Transverse colon (tissue), 4 donors: ENCODE data around the gene DCUN1D3. TPM values are rescaled to one million over a fixed set of nuclear protein-coding genes. Genes with fewer than 3 reads are reported as not detected.

Experiments used
- DNase-seq: peaks from one replicate; pipeline ENCODE4 v3.0.0-alpha.2; 2019
- H3K27ac ChIP-seq, 4 donors: fragments of 200-600 bp; sonication (generic); 2 replicates each; pipeline ENCODE4 v1.5.1; 2016 to 2018; ENCODE audit warnings: inconsistent platforms in 4 of 4
- H3K27me3 ChIP-seq: fragments of 200-600 bp; sonication (generic); 2 replicates; pipeline ENCODE4 v1.5.1; 2017; ENCODE audit warnings: inconsistent platforms
- H3K36me3 ChIP-seq, 4 donors: fragments of 200-600 bp; sonication (generic); 2 replicates each; pipeline ENCODE4 v1.5.1; 2017 to 2019; ENCODE audit warnings: inconsistent platforms in 4 of 4
- H3K4me1 ChIP-seq, 4 donors: fragments of 200-600 bp; sonication (generic); 2 replicates each; pipeline ENCODE4 v1.5.1; 2017 to 2020; ENCODE audit warnings: inconsistent platforms in 4 of 4
- H3K4me3 ChIP-seq, 4 donors: fragments of 200-600 bp; sonication (generic); 1 replicate in 1 of 4; 2 replicates in 3 of 4; pipeline versions ENCODE4 v1.5.1 to v1.6.1; 2017 to 2019; ENCODE audit warnings: inconsistent platforms in 4 of 4
- H3K9me3 ChIP-seq, 2 donors: fragments of 200-600 bp; sonication (generic); 2 replicates each; pipeline ENCODE4 v1.5.1; 2017 to 2019; ENCODE audit warnings: inconsistent platforms in 2 of 2
- CTCF ChIP-seq, 5 experiments: fragments of 200-600 bp in 3 of 5; fragments of 450-650 bp in 2 of 5; sonication (generic) in 3 of 5; IDR thresholded peaks; 1 replicate in 2 of 5; 2 replicates in 3 of 5; pipeline ENCODE4 v1.5.1; 2016 to 2017; ENCODE audit warnings: antibody characterized with exemption in 5 of 5, inconsistent platforms in 3 of 5, mild to moderate bottlenecking in 2 of 5, moderate library complexity in 1 of 5
- EP300 ChIP-seq: sonication (generic); formaldehyde crosslinking; IDR thresholded peaks from one replicate; pipeline ENCODE4 v1.6.1; 2017; ENCODE audit warnings: antibody characterized with exemption, low read depth
- POLR2A ChIP-seq: fragments of 450-650 bp; IDR thresholded peaks from one replicate; pipeline ENCODE4 v1.6.1; 2016; ENCODE audit warnings: antibody characterized with exemption, mild to moderate bottlenecking, moderate library complexity
- POLR2AphosphoS5 ChIP-seq, 3 donors: sonication (generic); formaldehyde crosslinking; IDR thresholded peaks; one replicate each; pipeline ENCODE4 v1.6.1; 2016; ENCODE audit warnings: antibody characterized with exemption in 3 of 3
- WGBS, 2 donors: methylation state at CpG; one replicate each; pipeline ENCODE4 v1.1.5; 2018; ENCODE audit warnings: low coverage in 1 of 2; 5-methylcytosine and 5-hydroxymethylcytosine counted together
- in situ Hi-C, 4 donors: fragments of 200-750 bp; cut with MboI; loops; one replicate each; pipeline versions ENCODE4 v1.15.0 to v1.15.1; 2017; ENCODE audit warnings: low sequenced_read_pairs in 3 of 4, low pct_ligation_motif_present in 1 of 4, low pct_unique_long_range_greater_than_20kb in 1 of 4
- intact Hi-C: fragments of 100-400 bp; cut with DNase I; formaldehyde crosslinking; loops from one replicate; pipeline ENCODE4 v1.15.1; 2023; ENCODE audit warnings: low total_unique reads
- total RNA-seq, 4 donors: library from RNA; depleted of rRNA; stranded (reverse); fragments of >200 nt; gene quantifications; one replicate each; pipeline ENCODE4 v1.1.0, GENCODE V29; 2016

The DCUN1D3 gene
- total RNA-seq, 4 donors from 2014 or later: 5.6 to 47.6 (median 10.5) TPM

DNA sequence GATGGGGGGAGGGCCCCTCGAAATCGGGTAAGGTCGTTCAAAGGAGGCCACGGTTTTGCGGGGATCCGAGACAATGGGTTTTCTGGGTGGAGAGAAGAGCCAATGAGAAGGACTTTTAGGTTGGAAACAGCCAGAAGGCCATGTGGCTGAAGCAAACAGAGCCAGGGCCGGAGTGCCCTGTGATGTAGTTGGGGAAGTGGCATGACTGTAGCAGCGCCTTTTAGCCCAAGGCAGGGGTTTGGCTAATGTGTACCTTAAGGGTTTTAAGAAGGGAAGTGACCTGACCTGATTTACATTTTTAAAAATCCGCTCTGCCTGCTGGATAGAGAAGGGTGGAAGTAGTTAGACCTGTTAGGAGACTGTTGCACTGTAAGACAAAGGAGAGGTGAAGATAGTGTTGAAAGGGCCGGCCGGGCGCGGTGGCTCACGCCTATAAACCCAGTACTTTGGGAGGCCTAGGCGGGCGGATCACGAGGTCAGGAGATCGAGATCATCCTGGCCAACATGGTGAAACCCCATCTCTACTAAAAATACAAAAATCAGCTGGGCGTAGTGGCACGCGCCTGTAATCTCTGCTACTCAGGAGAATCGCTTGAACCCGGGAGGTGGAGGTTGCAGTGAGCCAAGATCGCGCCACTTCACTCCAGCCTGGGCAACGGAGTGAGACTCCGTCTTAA is 1.4 kb upstream of the DCUN1D3 start:
- Histone ChIP-seq H3K36me3 (no peaks in the 10 kb centered on the region), H3K4me1 (peaks cover 18 to 68% (median 43%) of the 10 kb centered on the region in 4 donors), H3K9me3 (no peaks in the 10 kb centered on the region), H3K27me3 (no peaks in the 10 kb centered on the region), H3K4me3 (peak overlapping the region; percentile 62 to 84 (median 76)), H3K27ac (peak overlapping the region; percentile 93 to 97 (median 94))
- intact Hi-C loops (loop anchor here (5.0 kb wide), 1 partner anchor 49 kb away; no protein-coding TSS in a partner anchor), in situ Hi-C loops (loop anchor here in 1 of 4 donors (5.0 kb wide), 1 partner anchor 49 kb away; no protein-coding TSS in a partner anchor)
- WGBS, 2 donors: 14 to 34% methylated on average over 13 to 27 of the region's 27 CpGs
- peak; percentile 55 for DNase-seq
- TF ChIP-seq CTCF (IDR thresholded peaks at IDR 0.05): no peak
- peak in 1 of 3 donors; percentile 10 for TF ChIP-seq POLR2AphosphoS5 (IDR thresholded peaks at IDR 0.05)
- no peak for TF ChIP-seq POLR2A

DNA sequence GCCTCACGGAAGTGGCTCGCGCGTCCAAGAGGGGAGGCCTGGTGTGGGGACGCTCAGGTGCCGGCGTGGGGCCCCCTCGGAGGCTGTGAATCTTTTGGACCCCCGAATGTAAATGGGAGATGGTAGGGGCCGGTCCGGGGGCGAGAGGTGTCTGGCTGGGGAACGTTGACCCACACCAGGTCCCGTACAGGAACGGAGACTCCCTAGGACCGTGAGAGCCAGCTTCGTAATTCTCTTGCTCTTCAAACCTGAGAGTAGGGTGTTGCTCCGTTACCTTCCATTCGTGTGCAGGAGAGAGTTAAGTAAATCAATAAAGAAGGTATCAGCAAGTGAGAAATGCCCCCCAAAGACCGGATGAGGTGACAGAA is 894 bp upstream of the DCUN1D3 start:
- 0 to 1% methylated on average over 2 to 14 of the region's 20 CpGs for WGBS, 2 donors
- H3K36me3 ChIP-seq: no peaks in the 10 kb centered on the region
- H3K27ac ChIP-seq: peak overlapping the region; percentile 93 to 97 (median 94)
- H3K27me3 ChIP-seq: no peaks in the 10 kb centered on the region
- no peak for DNase-seq
- H3K4me3 ChIP-seq: peak overlapping the region; percentile 62 to 84 (median 76)
- TF ChIP-seq POLR2A (peak; percentile 12), CTCF (IDR thresholded peaks at IDR 0.05) (no peak), POLR2AphosphoS5 (IDR thresholded peaks at IDR 0.05) (no peak), EP300 (no peak)
- no peaks in the 10 kb centered on the region for H3K9me3 ChIP-seq
- peaks cover 17 to 62% (median 39%) of the 10 kb centered on the region in 4 donors for H3K4me1 ChIP-seq
- intact Hi-C loops (loop anchor here (5.0 kb wide), 1 partner anchor 49 kb away; no protein-coding TSS in a partner anchor), in situ Hi-C loops (loop anchor here in 1 of 4 donors (5.0 kb wide), 1 partner anchor 49 kb away; no protein-coding TSS in a partner anchor)

DNA sequence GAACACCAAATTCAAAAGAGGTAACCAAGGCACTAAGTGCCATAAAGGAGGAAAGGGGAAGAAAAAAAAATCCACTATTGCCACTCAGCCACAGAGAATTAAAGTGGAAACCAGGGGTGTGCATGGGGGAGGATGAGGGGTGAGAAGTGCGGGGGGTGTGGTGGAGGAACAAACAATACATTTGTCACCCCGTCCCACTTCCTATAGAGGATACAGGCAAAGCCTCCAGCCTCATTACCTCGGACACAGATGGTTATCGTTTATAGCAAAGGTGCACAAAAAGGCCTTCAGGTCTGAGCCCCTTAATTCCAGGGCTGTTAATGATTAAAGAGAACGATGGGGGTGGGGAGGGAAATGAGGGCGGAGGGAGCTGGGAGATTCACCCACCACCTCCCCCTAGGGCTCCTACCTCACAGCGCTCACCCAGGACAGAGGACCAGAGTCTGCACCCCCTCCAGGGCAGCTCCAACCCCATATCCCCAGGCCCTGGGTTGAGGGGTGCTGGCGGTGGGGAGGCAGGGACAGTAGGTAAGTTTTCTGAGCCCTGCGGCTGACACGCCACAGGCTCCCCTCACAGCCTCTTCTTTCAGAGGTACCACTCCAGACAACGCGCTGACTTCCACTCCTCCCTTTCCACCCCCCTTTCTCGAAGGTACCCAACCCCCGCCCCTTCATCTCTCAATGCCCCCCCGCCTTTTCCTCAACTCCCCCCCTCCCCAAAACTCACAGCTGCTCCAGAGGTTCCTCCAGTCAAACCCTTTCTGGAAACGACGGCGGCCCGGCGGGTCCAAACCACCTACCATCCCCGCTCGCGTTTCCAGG is 470 bp downstream of the DCUN1D3 start:
- no peak for DNase-seq
- 0 to 1% methylated on average over 4 to 21 of the region's 23 CpGs for WGBS, 2 donors
- H3K9me3 ChIP-seq: no peaks in the 10 kb centered on the region
- in situ Hi-C loops: loop anchor here in 1 of 4 donors (5.0 kb wide), 1 partner anchor 47 kb away; no protein-coding TSS in a partner anchor
- peak overlapping the region; percentile 93 to 97 (median 94) for H3K27ac ChIP-seq
- TF ChIP-seq POLR2AphosphoS5 (IDR thresholded peaks at IDR 0.05) (no peak), POLR2A (no peak), EP300 (no peak), CTCF (IDR thresholded peaks at IDR 0.05) (no peak)
- H3K4me1 ChIP-seq: peaks cover 12 to 49% (median 32%) of the 10 kb centered on the region in 4 donors
- peak overlapping the region; percentile 62 to 84 (median 76) for H3K4me3 ChIP-seq
- H3K27me3 ChIP-seq: no peaks in the 10 kb centered on the region
- intact Hi-C loops: loop anchor here (5.0 kb wide), 1 partner anchor 47 kb away; no protein-coding TSS in a partner anchor
- no peaks in the 10 kb centered on the region for H3K36me3 ChIP-seq

GRCh38 chr16:20899071-20899470 is 1.1 kb downstream of the DCUN1D3 start:
- H3K4me3 ChIP-seq: peak overlapping the region in 3 of 4 donors; percentile 62 to 84 (median 74)
- TF ChIP-seq EP300 (no peak), POLR2AphosphoS5 (IDR thresholded peaks at IDR 0.05) (peak in 1 of 3 donors; percentile 17)
- DNase-seq: no peak
- H3K9me3 ChIP-seq: no peaks in the 10 kb centered on the region
- intact Hi-C loops (no loop called here), in situ Hi-C loops (no loop called here)
- peak overlapping the region; percentile 93 to 97 (median 94) for H3K27ac ChIP-seq
- H3K36me3 ChIP-seq: no peaks in the 10 kb centered on the region
- peaks cover 9 to 43% (median 30%) of the 10 kb centered on the region in 4 donors for H3K4me1 ChIP-seq
- WGBS, 2 donors: 18 to 26% methylated on average over 5 of the region's 5 CpGs
- no peaks in the 10 kb centered on the region for H3K27me3 ChIP-seq
